WTC11 (cell line): ENCODE results near the gene CLEC18B. TPM values are rescaled to one million over a fixed set of nuclear protein-coding genes. Genes with fewer than 3 reads are reported as not detected.
A peak's percentile ranks its signal among the peaks of the same experiment; 100 is the strongest.
"Not testable (repeated sequence)": the region's sequence is repeated elsewhere in the genome, so short reads cannot be mapped to it uniquely, and the experiment has no call there.

Experiments
- ATAC-seq: fragments of 200-7000 bp; cut with Tn5 transposase; 2 replicates; pipeline ENCODE4 v1.10.0; 2021; ENCODE audit warnings: mild to moderate bottlenecking, moderate library complexity
- CTCF ChIA-PET: fragments of 300-600 bp; sonication (Branson Sonifier 250); formaldehyde crosslinking; loops from one replicate; lab custom pipeline; 2021; ENCODE audit warnings: antibody characterized with exemption; lab: Charles Lee
- POLR2A ChIA-PET: fragments of 350-600 bp; sonication (Branson Sonifier 250); formaldehyde crosslinking; loops from one replicate; lab custom pipeline; 2021; ENCODE audit warnings: antibody characterized with exemption; lab: Charles Lee
- DNase-seq: peaks from one replicate; pipeline ENCODE4 v3.0.0; 2021; ENCODE audit warnings: low spot score
- H3K27ac Mint-ChIP-seq: 2 replicates; pipeline ENCODE4 v1.8.0; 2021; ENCODE audit warnings: mixed read lengths
- H3K27me3 Mint-ChIP-seq: 2 replicates; pipeline ENCODE4 v1.8.0; 2021; ENCODE audit warnings: low read depth, mild to moderate bottlenecking, moderate library complexity, mixed read lengths
- H3K36me3 Mint-ChIP-seq: 2 replicates; pipeline ENCODE4 v1.8.0; 2021; ENCODE audit warnings: mixed read lengths
- H3K4me1 Mint-ChIP-seq: 2 replicates; pipeline ENCODE4 v1.8.0; 2022; ENCODE audit warnings: mixed read lengths
- H3K4me3 Mint-ChIP-seq: 2 replicates; pipeline ENCODE4 v1.8.0; 2021; ENCODE audit warnings: mild to moderate bottlenecking, moderate library complexity, mixed read lengths
- H3K9me3 Mint-ChIP-seq: 2 replicates; pipeline ENCODE4 v1.8.0; 2021; ENCODE audit warnings: mixed read lengths
- ATF3 ChIP-seq: sonication (generic); formaldehyde crosslinking; conservative IDR thresholded peaks from 2 replicates; pipeline ENCODE4 v1.8.1; 2022; ENCODE audit warnings: mild to moderate bottlenecking, missing genetic modification reagents
- EMX1 ChIP-seq: fragments of 250-450 bp; sonication (Bioruptor Pico); IDR thresholded peaks from 2 replicates; pipeline ENCODE4 v1.8.0; 2021; ENCODE audit warnings: mild to moderate bottlenecking
- ESRRA ChIP-seq: sonication (generic); formaldehyde crosslinking; IDR thresholded peaks from 2 replicates; pipeline ENCODE4 v1.8.1; 2022; ENCODE audit warnings: mild to moderate bottlenecking, missing genetic modification reagents, borderline replicate concordance
- GRHL2 ChIP-seq: fragments of 250-450 bp; sonication (Bioruptor Pico); IDR thresholded peaks from 2 replicates; pipeline ENCODE4 v1.8.0; 2022; ENCODE audit warnings: mild to moderate bottlenecking, moderate library complexity; ENCODE audit not compliant: insufficient replicate concordance, severe bottlenecking
- IRF2 ChIP-seq: sonication (generic); formaldehyde crosslinking; IDR thresholded peaks from 2 replicates; pipeline ENCODE4 v1.8.0; 2022; ENCODE audit warnings: low read depth, missing genetic modification reagents, borderline replicate concordance
- NFATC4 ChIP-seq: fragments of 250-450 bp; sonication (Bioruptor Pico); IDR thresholded peaks from 2 replicates; pipeline ENCODE4 v1.9.0; 2021; ENCODE audit warnings: mild to moderate bottlenecking
- NFE2L1 ChIP-seq: sonication (generic); formaldehyde crosslinking; IDR thresholded peaks from 2 replicates; pipeline ENCODE4 v1.8.1; 2023; ENCODE audit warnings: missing genetic modification reagents
- PRRX2 ChIP-seq: fragments of 250-450 bp; sonication (Bioruptor Pico); IDR thresholded peaks from 2 replicates; pipeline ENCODE4 v1.8.0; 2021; ENCODE audit warnings: mild to moderate bottlenecking
- SOX15 ChIP-seq: fragments of 250-450 bp; sonication (Bioruptor Pico); IDR thresholded peaks from 2 replicates; pipeline ENCODE4 v1.9.0; 2021; ENCODE audit warnings: mild to moderate bottlenecking
- STAT6 ChIP-seq: sonication (generic); formaldehyde crosslinking; conservative IDR thresholded peaks from 2 replicates; pipeline ENCODE4 v1.8.1; 2023; ENCODE audit warnings: mild to moderate bottlenecking, low read depth, missing genetic modification reagents, moderate library complexity
- ZNF317 ChIP-seq: sonication (generic); formaldehyde crosslinking; IDR thresholded peaks from 2 replicates; pipeline ENCODE4 v1.8.1; 2023; ENCODE audit warnings: low read depth, mild to moderate bottlenecking, moderate library complexity, missing genetic modification reagents, borderline replicate concordance
- ZNF425 ChIP-seq: fragments of 250-450 bp; sonication (Bioruptor Pico); conservative IDR thresholded peaks from 2 replicates; pipeline ENCODE4 v1.9.0; 2021; ENCODE audit warnings: mild to moderate bottlenecking
- total RNA-seq: library from RNA; stranded (reverse); gene quantifications from 3 replicates; pipeline ENCODE4 v1.2.3, GENCODE V29; 2021

The CLEC18B gene
- total RNA-seq, 1 experiment from 2014 or later: 0.20 TPM

DNA sequence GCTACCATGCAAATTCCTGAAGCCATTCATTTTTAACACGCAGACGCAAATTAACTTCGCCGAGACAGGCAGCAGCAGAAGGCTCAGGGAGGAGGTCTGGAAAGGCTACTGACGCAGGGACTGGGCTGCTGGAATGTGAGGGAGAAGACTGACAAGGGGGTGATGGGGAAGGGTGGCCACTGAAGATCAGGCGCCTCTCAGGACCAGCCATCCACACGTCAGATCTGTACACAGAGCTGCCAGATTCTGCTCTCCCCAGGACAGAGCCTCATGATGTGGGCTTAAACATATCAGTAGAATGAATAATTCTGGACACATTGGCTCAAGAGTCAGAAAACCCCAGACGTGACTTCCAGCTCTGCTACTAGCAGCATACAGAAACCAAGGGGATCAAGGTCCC lies 25.6 kb upstream of the CLEC18B start:
- DNase-seq: no peak
- Mint-ChIP-seq H3K4me3 (no peak overlapping the region), H3K9me3 (no peaks in the 10 kb centered on the region), H3K27ac (no peak overlapping the region), H3K4me1 (no peaks in the 10 kb centered on the region), H3K36me3 (peaks cover 29% of the 10 kb centered on the region), H3K27me3 (no peaks in the 10 kb centered on the region)
- POLR2A ChIA-PET: no interaction called here
- CTCF ChIA-PET: no interaction called here
- TF ChIP-seq SOX15 (CRISPR knock-in tag) (no peak), ZNF425 (CRISPR knock-in tag) (no peak), ESRRA (CRISPR knock-in tag) (no peak)
- no peak for ATAC-seq

DNA sequence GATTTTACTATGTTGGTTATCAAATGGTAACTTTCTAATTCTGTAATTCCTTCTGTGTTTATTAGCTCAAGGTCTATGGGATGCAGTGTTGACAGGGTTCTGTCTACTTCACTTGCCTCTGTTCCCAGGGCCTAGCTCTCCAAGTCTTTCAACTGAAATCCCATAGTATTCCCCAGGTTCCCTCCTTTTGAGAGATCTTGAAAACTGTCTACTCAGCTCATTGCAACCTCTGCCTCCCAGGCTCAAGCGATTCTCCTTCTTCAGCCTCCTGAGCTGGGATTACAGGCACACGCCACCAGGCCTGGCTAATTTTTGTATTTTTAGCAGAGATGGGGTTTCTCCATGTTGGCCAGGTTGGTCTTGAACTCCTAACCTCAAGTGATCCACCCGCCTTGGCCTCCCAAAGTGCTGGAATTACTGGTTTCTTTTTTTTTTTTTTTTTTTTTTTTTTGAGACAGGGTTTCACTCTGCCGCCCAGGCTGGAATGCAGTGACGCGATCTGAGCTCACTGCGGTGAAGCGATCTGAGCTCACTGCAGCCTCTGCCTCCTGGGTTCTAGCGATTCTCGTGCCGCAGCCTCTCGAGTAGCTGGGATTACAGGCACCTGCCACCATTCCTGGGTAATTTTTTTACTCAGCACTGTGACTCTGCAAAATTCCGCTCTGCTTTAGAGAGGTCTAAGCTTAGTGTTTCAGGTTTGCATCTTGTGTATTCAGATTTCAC lies 22.5 kb upstream of the CLEC18B start:
- H3K9me3 Mint-ChIP-seq, CTCF ChIA-PET, H3K27ac Mint-ChIP-seq, H3K27me3 Mint-ChIP-seq, POLR2A ChIA-PET, ATAC-seq, H3K4me1 Mint-ChIP-seq, DNase-seq, H3K4me3 Mint-ChIP-seq: not testable (repeated sequence)
- H3K36me3 Mint-ChIP-seq: peaks cover 27% of the 10 kb centered on the region

DNA sequence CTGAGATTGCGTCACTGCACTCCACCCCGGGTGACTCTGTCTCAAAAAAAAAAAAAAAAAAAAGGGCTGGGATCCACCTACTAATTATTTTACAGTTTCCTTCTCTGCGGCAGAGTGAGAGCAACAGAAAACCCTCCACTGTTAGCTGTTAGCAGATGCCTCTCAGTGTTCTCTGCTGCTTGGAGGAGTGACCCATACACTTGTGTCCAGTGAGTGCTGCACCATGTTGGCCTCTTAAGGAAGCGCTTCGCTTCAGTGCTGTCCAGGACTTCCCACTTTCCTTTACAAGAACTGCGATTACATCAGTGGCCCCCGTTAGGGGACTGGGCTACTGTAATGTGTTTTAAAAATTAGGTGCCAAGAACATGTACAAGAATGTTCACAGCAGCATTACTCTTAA lies 18.4 kb upstream of the CLEC18B start:
- no peak for TF ChIP-seq IRF2 (CRISPR knock-in tag)
- Mint-ChIP-seq H3K4me3 (no peak overlapping the region), H3K27me3 (no peaks in the 10 kb centered on the region), H3K36me3 (peaks cover 21% of the 10 kb centered on the region), H3K27ac (no peak overlapping the region), H3K9me3 (peaks cover 9% of the 10 kb centered on the region), H3K4me1 (no peaks in the 10 kb centered on the region)
- ATAC-seq: no peak
- DNase-seq: no peak
- POLR2A ChIA-PET: no interaction called here
- CTCF ChIA-PET: interaction anchor here (0.6 kb wide), 1 partner anchor 247 kb away, joined by 4 read pairs; no protein-coding TSS in a partner anchor

DNA sequence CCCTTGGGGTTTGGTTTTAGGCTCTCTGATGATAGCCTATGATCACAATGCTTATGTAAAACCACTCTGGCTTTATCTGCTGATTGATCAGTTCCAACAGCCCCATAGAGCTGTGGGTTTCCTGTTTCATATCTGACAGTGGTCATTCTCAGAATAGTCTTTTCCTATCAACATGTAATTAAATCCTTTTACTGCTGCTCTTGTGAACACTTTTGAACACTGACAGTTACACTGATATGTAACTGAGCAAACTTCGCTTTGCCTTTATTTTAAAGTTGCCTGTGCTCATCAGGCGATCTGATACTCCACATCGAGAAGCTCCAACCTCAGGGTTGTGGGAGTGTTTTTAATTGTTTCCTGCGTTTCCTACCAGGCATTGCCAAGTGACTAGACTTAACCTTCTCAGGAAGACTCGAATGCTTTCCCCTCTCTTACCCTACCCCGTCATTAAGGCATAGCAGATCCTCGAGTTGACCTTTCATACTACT lies 17.3 kb upstream of the CLEC18B start:
- no peak overlapping the region for H3K4me3 Mint-ChIP-seq
- H3K36me3 Mint-ChIP-seq: peaks cover 21% of the 10 kb centered on the region
- ChIA-PET POLR2A (no interaction called here), CTCF (no interaction called here)
- H3K4me1 Mint-ChIP-seq: no peaks in the 10 kb centered on the region
- H3K27ac Mint-ChIP-seq: peak overlapping the region; percentile 15
- H3K9me3 Mint-ChIP-seq: peaks cover 15% of the 10 kb centered on the region
- no peak for DNase-seq
- TF ChIP-seq PRRX2 (CRISPR knock-in tag) (no peak), EMX1 (CRISPR knock-in tag) (no peak), NFATC4 (CRISPR knock-in tag) (no peak), GRHL2 (CRISPR knock-in tag) (no peak), STAT6 (CRISPR knock-in tag) (no peak), ZNF317 (CRISPR knock-in tag) (no peak), ATF3 (no peak), NFE2L1 (CRISPR knock-in tag) (no peak)
- no peak for ATAC-seq
- no peaks in the 10 kb centered on the region for H3K27me3 Mint-ChIP-seq
